MM.1S (cell line): ENCODE measurements around the gene METTL1.

Experiments used
- CTCF ChIP-seq: fragments of 300-600 bp; sonication (generic); IDR thresholded peaks from 2 replicates; pipeline ENCODE4 v1.5.1; 2016; ENCODE audit warnings: antibody characterized with exemption, low read length, mixed read lengths
- EZH2 ChIP-seq: fragments of 300-600 bp; sonication (generic); optimal IDR thresholded peaks from 2 replicates; pipeline ENCODE3; 2017; ENCODE audit warnings: low read depth, mild to moderate bottlenecking, antibody characterized with exemption, low read length, mixed read lengths

- no peak for TF ChIP-seq CTCF
- no peak for TF ChIP-seq EZH2
Observed at GRCh38 chr12:57766464-57767304, 5.2 kb downstream of the METTL1 start, which contains the start of gene CYP27B1.
